HEK293 (cell line): Measurements from ENCODE around the gene PPP2R5E.

Source experiments
- ZBTB21 ChIP-seq: fragments of 450-650 bp; formaldehyde crosslinking; IDR thresholded peaks from 2 replicates; pipeline ENCODE4 v1.5.1; 2017; ENCODE audit warnings: missing biosample characterization, missing genetic modification characterization
- ZNF571 ChIP-seq: fragments of 450-650 bp; formaldehyde crosslinking; IDR thresholded peaks from 2 replicates; pipeline ENCODE4 v1.5.0; 2017; ENCODE audit warnings: missing biosample characterization, missing genetic modification characterization

DNA sequence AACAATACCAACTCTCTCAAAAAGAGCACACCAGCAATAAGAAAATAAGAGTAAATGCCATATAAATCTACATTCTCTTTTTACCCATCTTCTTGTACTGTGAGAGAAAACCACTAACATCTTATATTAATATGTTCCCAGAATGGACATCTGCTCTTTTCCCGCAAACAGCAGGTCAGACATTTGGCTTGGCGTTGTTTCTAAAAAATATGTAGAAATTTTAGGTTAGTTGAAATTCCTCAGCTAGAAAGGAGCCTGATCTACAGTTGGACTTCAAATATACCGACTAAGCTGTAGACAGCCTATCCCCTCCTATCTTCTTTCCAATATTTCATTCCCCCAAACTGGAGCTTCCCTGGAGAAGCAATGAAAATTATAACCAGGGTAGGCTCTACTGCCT is 88.7 kb downstream of the PPP2R5E start:
- no peak for TF ChIP-seq ZNF571 (tag by site-specific recombination)
- no peak for TF ChIP-seq ZBTB21 (tag by site-specific recombination)
